Testis (tissue), 3 donors: ENCODE results near the gene KCNG1. TPM values are rescaled to one million over a fixed set of nuclear protein-coding genes. Genes with fewer than 3 reads are reported as not detected.

Experiments used
- DNase-seq: peaks from one replicate; pipeline ENCODE4 v3.0.0-alpha.2; 2019
- H3K27ac ChIP-seq, 2 donors: fragments of 200-600 bp; sonication (generic); one replicate each; pipeline ENCODE4 v1.5.1; 2019
- H3K27me3 ChIP-seq: fragments of 200-600 bp; sonication (generic); one replicate; pipeline ENCODE4 v1.5.1; 2019
- H3K36me3 ChIP-seq: fragments of 200-600 bp; sonication (generic); one replicate; pipeline ENCODE4 v1.5.1; 2017; ENCODE audit warnings: low read depth; ENCODE audit errors: missing control alignments
- H3K4me1 ChIP-seq: fragments of 200-600 bp; sonication (generic); one replicate; pipeline ENCODE4 v1.5.1; 2019
- H3K4me3 ChIP-seq, 2 donors: fragments of 200-600 bp; sonication (generic); one replicate each; pipeline ENCODE4 v1.5.1; 2017 to 2019
- H3K9me3 ChIP-seq: fragments of 200-600 bp; sonication (generic); one replicate; pipeline ENCODE4 v1.5.1; 2017
- CTCF ChIP-seq, 3 experiments: fragments of 450-650 bp in 2 of 3; fragments of 200-600 bp in 1 of 3; sonication (generic) in 1 of 3; IDR thresholded peaks; one replicate each; pipeline ENCODE4 v1.5.1; 2016 to 2019; ENCODE audit warnings: antibody characterized with exemption in 3 of 3, mild to moderate bottlenecking in 2 of 3, moderate library complexity in 1 of 3
- POLR2A ChIP-seq: fragments of 450-650 bp; IDR thresholded peaks from one replicate; pipeline ENCODE4 v1.6.1; 2017; ENCODE audit warnings: antibody characterized with exemption, mild to moderate bottlenecking, moderate library complexity
- WGBS, 2 donors: methylation state at CpG; one replicate each; pipeline ENCODE4 v1.1.5; 2018; 5-methylcytosine and 5-hydroxymethylcytosine counted together
- intact Hi-C: fragments of 100-400 bp; cut with DNase I; formaldehyde crosslinking; loops from one replicate; pipeline ENCODE4 v1.15.1; 2023; ENCODE audit warnings: low total_unique reads
- polyA plus RNA-seq: library from polyadenylated mRNA; stranded (reverse); fragments of 350-450 nt; fragmentation: Illumina TruSeq; extraction: RNeasy Lipid Tissue Mini Kit (QIAGEN cat#74804); gene quantifications from one replicate; pipeline ENCODE4 v1.2.3, GENCODE V29; 2014; ENCODE audit warnings: low read depth, low replicate concordance; ENCODE audit not compliant: insufficient read depth
- total RNA-seq, 2 donors: library from RNA; depleted of rRNA; stranded (reverse); fragments of >200 nt; gene quantifications; one replicate each; pipeline ENCODE4 v1.2.3, GENCODE V29; 2016

The KCNG1 gene
- total and polyA plus RNA-seq, 3 donors from 2014 or later: 20.9 to 78.2 (median 35.8) TPM

- 74 to 90% methylated on average over 7 of the region's 7 CpGs for WGBS, 2 donors
- H3K9me3 ChIP-seq: no peaks in the 10 kb centered on the region
- no peaks in the 10 kb centered on the region for H3K36me3 ChIP-seq
- H3K27ac ChIP-seq: no peak overlapping the region
- TF ChIP-seq CTCF (IDR thresholded peaks at IDR 0.05): no peak
- no peak for TF ChIP-seq POLR2A
- no peak for DNase-seq
- H3K27me3 ChIP-seq: no peaks in the 10 kb centered on the region
- intact Hi-C loops: no loop called here
- H3K4me1 ChIP-seq: no peaks in the 10 kb centered on the region
- no peak overlapping the region for H3K4me3 ChIP-seq
Observed at GRCh38 chr20:51036827-51037531, 14.1 kb upstream of the KCNG1 start.

GRCh38 chr20:51036226-51036625, 13.3 kb upstream of the KCNG1 start:
- no peak for TF ChIP-seq CTCF (IDR thresholded peaks at IDR 0.05)
- no peak for TF ChIP-seq POLR2A
- H3K27ac ChIP-seq: no peak overlapping the region
- H3K4me3 ChIP-seq: no peak overlapping the region
- H3K9me3 ChIP-seq: no peaks in the 10 kb centered on the region
- DNase-seq: no peak
- intact Hi-C loops: no loop called here
- 64 to 77% methylated on average over 4 of the region's 4 CpGs for WGBS, 2 donors
- H3K36me3 ChIP-seq: no peaks in the 10 kb centered on the region
- no peaks in the 10 kb centered on the region for H3K27me3 ChIP-seq
- no peaks in the 10 kb centered on the region for H3K4me1 ChIP-seq

- H3K27me3 ChIP-seq: no peaks in the 10 kb centered on the region
- no peak overlapping the region for H3K4me3 ChIP-seq
- DNase-seq: no peak
- 79 to 83% methylated on average over 9 of the region's 9 CpGs for WGBS, 2 donors
- H3K36me3 ChIP-seq: no peaks in the 10 kb centered on the region
- no peaks in the 10 kb centered on the region for H3K4me1 ChIP-seq
- intact Hi-C loops: no loop called here
- no peaks in the 10 kb centered on the region for H3K9me3 ChIP-seq
- TF ChIP-seq POLR2A: no peak
- TF ChIP-seq CTCF (IDR thresholded peaks at IDR 0.05): no peak
- H3K27ac ChIP-seq: no peak overlapping the region
Observed at GRCh38 chr20:51034988-51035656, 12.2 kb upstream of the KCNG1 start.

- Histone ChIP-seq H3K36me3 (no peaks in the 10 kb centered on the region), H3K9me3 (no peaks in the 10 kb centered on the region), H3K4me3 (no peak overlapping the region), H3K27me3 (no peaks in the 10 kb centered on the region), H3K4me1 (no peaks in the 10 kb centered on the region), H3K27ac (no peak overlapping the region)
- DNase-seq: no peak
- TF ChIP-seq POLR2A (no peak), CTCF (IDR thresholded peaks at IDR 0.05) (no peak)
- 89 to 100% methylated on average over 1 to 2 of the region's 2 CpGs for WGBS, 2 donors
- intact Hi-C loops: no loop called here
Observed at GRCh38 chr20:51034476-51034875, 11.6 kb upstream of the KCNG1 start.
